Measurements from ENCODE around the gene LASP1.

DNA sequence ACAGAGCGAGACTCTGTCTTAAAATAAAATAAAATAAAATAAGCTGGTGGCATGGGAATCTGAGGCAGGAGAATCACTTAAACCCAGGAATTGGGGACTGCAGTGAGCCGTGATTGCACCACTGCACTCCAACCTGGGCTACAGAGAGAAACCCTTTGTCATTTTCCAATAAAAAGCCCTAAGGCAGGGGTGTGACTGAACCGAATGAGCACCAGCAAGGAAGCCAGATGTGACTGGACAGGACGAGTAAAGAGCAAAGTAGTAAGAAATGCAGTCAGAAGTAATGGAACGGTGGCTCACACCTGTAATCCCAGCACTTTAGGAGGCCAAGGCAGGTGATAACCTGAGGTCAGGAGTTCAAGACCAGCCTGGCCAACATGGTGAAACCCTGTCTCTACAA is 12.6 kb upstream of the LASP1 start:
- no peak for TF ChIP-seq CTCF (IDR thresholded peaks at IDR 0.05; ENCODE audit: low read depth, low read length)
- TF ChIP-seq POLR2A (IDR thresholded peaks at IDR 0.05; ENCODE audit: extremely low read depth, insufficient read length) = no peak
- no peak for TF ChIP-seq MYC (IDR thresholded peaks at IDR 0.05; ENCODE audit: low read depth, low read length)
- no peak for TF ChIP-seq MAX (IDR thresholded peaks at IDR 0.05; ENCODE audit: low read depth, low read length)
